IMR-90 (cell line): ENCODE measurements around the gene DCST2. TPM values are rescaled to one million over a fixed set of nuclear protein-coding genes. Genes with fewer than 3 reads are reported as not detected.

Experiments
- ATAC-seq: fragments of 200-7000 bp; cut with Tn5 transposase; 2 replicates; pipeline ENCODE4 v1.9.1; 2020; ENCODE audit warnings: low read depth, mild to moderate bottlenecking, moderate library complexity
- BruUV-seq: library from RNA; stranded (reverse); fragments of 400-500 nt; replicated peaks from 2 replicates; lab custom pipeline; 2021; lab: Mats Ljungman, UMichigan
- CTCF ChIA-PET: fragments of 300-600 bp; formaldehyde crosslinking; extraction: SDS; loops from one replicate; lab custom pipeline; 2021; ENCODE audit warnings: antibody characterized with exemption; lab: Yijun Ruan, JAX
- POLR2A ChIA-PET: fragments of 300-600 bp; sonication (Branson Sonifier 250); formaldehyde crosslinking; loops from one replicate; lab custom pipeline; 2022; ENCODE audit warnings: antibody characterized with exemption; ENCODE audit not compliant: unreplicated experiment; lab: Charles Lee
- DNase-seq: peaks from one replicate; pipeline ENCODE4 v3.0.0; 2013
- H2AFZ ChIP-seq: replicated peaks from 2 replicates; pipeline ENCODE3; 2013; ENCODE audit warnings: low read length, mild to moderate bottlenecking; ENCODE audit not compliant: poor library complexity
- H2AK5ac ChIP-seq: 2 replicates; pipeline ENCODE4 v1.6.1; 2013; ENCODE audit warnings: low read depth, low read length, inconsistent platforms
- H2AK9ac ChIP-seq: replicated peaks from 2 replicates; pipeline ENCODE3; 2013; ENCODE audit warnings: mild to moderate bottlenecking, low read depth, low read length, moderate library complexity; ENCODE audit not compliant: poor library complexity
- H2BK120ac ChIP-seq: 2 replicates; pipeline ENCODE4 v1.6.1; 2013; ENCODE audit warnings: low read depth, low read length, inconsistent platforms
- H2BK15ac ChIP-seq: 3 replicates; pipeline ENCODE4 v1.6.1; 2013; ENCODE audit warnings: low read depth, low read length, inconsistent platforms
- H2BK20ac ChIP-seq: 2 replicates; pipeline ENCODE4 v1.6.1; 2013; ENCODE audit warnings: low read depth, mild to moderate bottlenecking, inconsistent platforms, low read length, moderate library complexity
- H2BK5ac ChIP-seq: 2 replicates; pipeline ENCODE4 v1.6.1; 2013; ENCODE audit warnings: mild to moderate bottlenecking, low read depth, low read length, inconsistent platforms; ENCODE audit not compliant: poor library complexity, severe bottlenecking
- H3K14ac ChIP-seq: replicated peaks from 2 replicates; pipeline ENCODE4 v1.6.1; 2013; ENCODE audit warnings: low read depth, low read length, inconsistent platforms
- H3K18ac ChIP-seq: 2 replicates; pipeline ENCODE4 v1.6.1; 2013; ENCODE audit warnings: low read depth, low read length, control low read depth
- H3K23ac ChIP-seq: 2 replicates; pipeline ENCODE4 v1.6.1; 2013; ENCODE audit warnings: low read depth, low read length, inconsistent platforms
- H3K27ac ChIP-seq: 2 replicates; pipeline ENCODE4 v1.5.1; 2013; ENCODE audit warnings: mild to moderate bottlenecking, control low read depth, low read length; ENCODE audit not compliant: insufficient read depth
- H3K27me3 ChIP-seq: 2 replicates; pipeline ENCODE4 v1.6.1; 2013; ENCODE audit warnings: low read length; ENCODE audit not compliant: control insufficient read depth, insufficient read depth
- H3K36me3 ChIP-seq: 2 replicates; pipeline ENCODE4 v1.6.1; 2013; ENCODE audit warnings: low read length, mixed read lengths; ENCODE audit not compliant: control insufficient read depth, insufficient read depth
- H3K4ac ChIP-seq: 2 replicates; pipeline ENCODE4 v1.6.1; 2013; ENCODE audit warnings: low read depth, low read length, inconsistent platforms
- H3K4me1 ChIP-seq: 2 replicates; pipeline ENCODE4 v1.6.1; 2013; ENCODE audit warnings: low read length, mixed read lengths; ENCODE audit not compliant: control insufficient read depth, insufficient read depth
- H3K4me2 ChIP-seq: 2 replicates; pipeline ENCODE4 v1.6.1; 2013; ENCODE audit warnings: low read depth, mild to moderate bottlenecking, control low read depth, low read length, moderate library complexity
- H3K4me3 ChIP-seq: 2 replicates; pipeline ENCODE4 v1.5.1; 2013; ENCODE audit warnings: low read depth, mild to moderate bottlenecking, control low read depth, low read length, moderate library complexity; ENCODE audit not compliant: insufficient read depth
- H3K56ac ChIP-seq: 2 replicates; pipeline ENCODE4 v1.6.1; 2013; ENCODE audit warnings: low read length, inconsistent platforms; ENCODE audit not compliant: insufficient read depth; ENCODE audit errors: extremely low read depth
- H3K79me1 ChIP-seq, 2 experiments: 2 replicates each; pipeline ENCODE4 v1.6.1; 2013; ENCODE audit warnings: low read length in 2 of 2, inconsistent platforms in 1 of 2, low read depth in 1 of 2
- H3K9ac ChIP-seq: 2 replicates; pipeline ENCODE4 v1.6.1; 2013; ENCODE audit warnings: low read depth, low read length, control low read depth
- H3K9me1 ChIP-seq: 2 replicates; pipeline ENCODE4 v1.6.1; 2013; ENCODE audit warnings: low read length, inconsistent platforms; ENCODE audit not compliant: insufficient read depth
- H3K9me3 ChIP-seq: 2 replicates; pipeline ENCODE4 v1.6.1; 2013; ENCODE audit warnings: low read length; ENCODE audit not compliant: control insufficient read depth, insufficient read depth
- H4K20me1 ChIP-seq: 2 replicates; pipeline ENCODE4 v1.6.1; 2013; ENCODE audit warnings: low read length, inconsistent platforms; ENCODE audit not compliant: insufficient read depth
- H4K5ac ChIP-seq: 2 replicates; pipeline ENCODE4 v1.6.1; 2013; ENCODE audit warnings: mild to moderate bottlenecking, low read depth, low read length, control low read depth
- H4K8ac ChIP-seq, 2 experiments: 2 replicates each; pipeline ENCODE4 v1.6.1; 2013; ENCODE audit warnings: low read depth in 2 of 2, low read length in 2 of 2, control low read depth in 1 of 2, inconsistent platforms in 1 of 2
- H4K91ac ChIP-seq: 2 replicates; pipeline ENCODE4 v1.6.1; 2013; ENCODE audit warnings: low read depth, low read length, inconsistent platforms; ENCODE audit not compliant: insufficient read depth
- BHLHE40 ChIP-seq: fragments of 150-350 bp; IDR thresholded peaks from 2 replicates; pipeline ENCODE4 v1.6.1; 2016; ENCODE audit warnings: mild to moderate bottlenecking, low read depth, low read length
- CEBPB ChIP-seq: IDR thresholded peaks from 2 replicates; pipeline ENCODE4 v1.6.1; 2012; ENCODE audit warnings: low read depth, low read length, improper control_type of control experiment
- MAZ ChIP-seq: IDR thresholded peaks from 2 replicates; pipeline ENCODE4 v1.6.1; 2012; ENCODE audit warnings: low read depth, mild to moderate bottlenecking, low read length, improper control_type of control experiment, moderate library complexity, borderline replicate concordance
- MXI1 ChIP-seq: IDR thresholded peaks from 2 replicates; pipeline ENCODE4 v1.6.1; 2012; ENCODE audit warnings: low read depth, mild to moderate bottlenecking, low read length, moderate library complexity, borderline replicate concordance
- RCOR1 ChIP-seq: IDR thresholded peaks from 2 replicates; pipeline ENCODE4 v1.6.1; 2012; ENCODE audit warnings: mild to moderate bottlenecking, low read length, improper control_type of control experiment; ENCODE audit not compliant: insufficient replicate concordance
- SMC3 ChIP-seq: fragments of 150-350 bp; IDR thresholded peaks from 2 replicates; pipeline ENCODE4 v1.6.1; 2016; ENCODE audit warnings: low read depth, mild to moderate bottlenecking, antibody characterized with exemption, low read length, moderate library complexity
- USF2 ChIP-seq: fragments of 150-350 bp; IDR thresholded peaks from 2 replicates; pipeline ENCODE4 v1.6.1; 2017; ENCODE audit warnings: mild to moderate bottlenecking, antibody characterized with exemption, low read length, low read depth
- WGBS, 2 experiments: methylation state at CpG; one replicate each; pipeline versions ENCODE4 v1.1.5 to v1.1.7; 2013; ENCODE audit warnings: missing lambda C conversion rate in 2 of 2; ENCODE audit not compliant: insufficient read length in 1 of 2; ENCODE audit errors: extremely low coverage in 2 of 2; 5-methylcytosine and 5-hydroxymethylcytosine counted together
- dilution Hi-C: fragments of 300-500 bp; cut with HindIII; formaldehyde crosslinking; loops from one replicate; pipeline ENCODE4 v1.14.3; 2018; ENCODE audit warnings: low sequenced_read_pairs; ENCODE audit not compliant: unreplicated experiment
- in situ Hi-C: fragments of 300-500 bp; cut with MboI; formaldehyde crosslinking; loops from 3 replicates; pipeline ENCODE4 v1.14.3; 2019; ENCODE audit warnings: low sequenced_read_pairs, inconsistent platforms, mixed read lengths
- intact Hi-C: fragments of 100-400 bp; cut with micrococcal nuclease; formaldehyde crosslinking; loops from 2 replicates; pipeline ENCODE4 v1.10.0; 2022
- polyA plus RNA-seq, 3 experiments: library from polyadenylated mRNA; depleted of rRNA; stranded (reverse); fragments of >200 nt; gene quantifications; 2 replicates each; pipeline ENCODE4 v1.2.3, GENCODE V29; 2012; ENCODE audit warnings: low replicate concordance in 1 of 3
- total RNA-seq: library from RNA; depleted of rRNA; stranded (reverse); fragments of >200 nt; gene quantifications from 2 replicates; pipeline ENCODE4 v1.2.3, GENCODE V29; 2012
- TF ChIP-seq, protein P1 (sequence below): conservative IDR thresholded peaks from 2 replicates; pipeline ENCODE4 v1.5.1; 2012; ENCODE audit warnings: mild to moderate bottlenecking, low read depth, low read length, improper control_type of control experiment

The DCST2 gene
- total and polyA plus RNA-seq, 2 of the 4 experiments (the other 2 are of a cell fraction): 0.14 TPM; not detected in 1

DNA sequence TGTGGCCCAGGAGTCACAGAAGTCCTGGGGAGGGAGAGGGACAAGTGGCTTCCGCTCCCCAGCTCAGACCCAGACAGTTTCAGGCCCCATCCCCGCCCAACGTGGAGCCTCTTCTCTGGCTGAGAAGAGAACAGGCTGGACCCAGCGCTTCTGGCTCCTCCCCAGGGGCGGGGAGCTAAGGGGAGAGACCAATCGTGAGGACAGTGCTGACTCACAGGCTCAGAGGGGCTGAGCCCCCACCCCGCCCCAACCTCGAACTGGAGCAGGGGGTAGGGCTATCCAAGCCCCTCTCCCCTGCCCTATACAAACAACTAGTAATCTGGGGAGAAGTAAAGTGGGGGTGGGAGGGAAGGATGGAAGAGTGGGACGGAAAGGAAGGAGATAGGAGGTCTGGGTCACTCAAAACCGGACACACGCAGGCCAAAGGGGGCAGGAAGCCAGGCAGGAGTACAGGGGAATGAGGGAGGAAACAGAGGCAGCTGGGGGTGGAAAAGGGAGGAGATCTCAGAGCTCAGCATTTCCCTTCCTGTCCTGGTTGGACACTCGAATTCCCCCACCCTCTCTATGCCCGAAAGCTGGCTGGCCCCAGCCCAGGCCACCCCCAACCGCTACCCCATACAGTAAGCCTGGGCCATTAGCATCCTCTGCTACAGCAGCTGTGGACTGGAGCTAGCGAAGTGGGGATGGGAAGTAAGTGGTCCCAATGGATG is 62.8 kb downstream of the DCST2 start, which contains the start of gene SHC1 (continued):
- TF ChIP-seq RCOR1: no peak
- TF ChIP-seq BHLHE40: no peak

- peak overlapping the region; percentile 84 for H3K27ac ChIP-seq
- H3K9me3 ChIP-seq: no peaks in the 10 kb centered on the region
- no peak for ATAC-seq
- H2AFZ ChIP-seq: peak overlapping the region; percentile 18
- H2AK5ac ChIP-seq: peak overlapping the region; percentile 89
- peaks cover 14 to 61% of the 10 kb centered on the region in 2 experiments for H3K79me1 ChIP-seq
- peak overlapping the region; percentile 25; the same call in 1 of the 3 replicates for H2BK15ac ChIP-seq
- intact Hi-C loops (loop anchor here (10.0 kb wide), 1 partner anchor 205 kb away; the partner anchor contains the start of genes KRTCAP2 and TRIM46), dilution Hi-C loops (no loop called here), in situ Hi-C loops (no loop called here)
- WGBS, 2 experiments: 0% methylated on average over 1 of the region's 22 CpGs; no CpG with 5 or more reads in 1 of the 2 experiments
- H3K18ac ChIP-seq: peak overlapping the region; percentile 20; the same call in 1 of the 2 replicates
- no peak for DNase-seq
- CTCF ChIA-PET: interaction anchor here (1.3 to 2.2 kb wide), 4 partner anchors 13 to 115 kb away, joined by 4 to 9 read pairs (median 6); partner anchors contain the start of gene FLAD1
- peak overlapping the region; percentile 87 for H2BK5ac ChIP-seq
- peak overlapping the region; percentile 67 for H4K91ac ChIP-seq
- H3K9ac ChIP-seq: peak overlapping the region; percentile 87
- TF ChIP-seq CEBPB (no peak), BHLHE40 (no peak), USF2 (no peak), MXI1 (0 out of 2 replicates have a peak, but pooled peaks have one; percentile 13), MAZ (0 out of 2 replicates have a peak, but pooled peaks have one; percentile 20), SMC3 (no peak)
- TF ChIP-seq, protein P1, sequence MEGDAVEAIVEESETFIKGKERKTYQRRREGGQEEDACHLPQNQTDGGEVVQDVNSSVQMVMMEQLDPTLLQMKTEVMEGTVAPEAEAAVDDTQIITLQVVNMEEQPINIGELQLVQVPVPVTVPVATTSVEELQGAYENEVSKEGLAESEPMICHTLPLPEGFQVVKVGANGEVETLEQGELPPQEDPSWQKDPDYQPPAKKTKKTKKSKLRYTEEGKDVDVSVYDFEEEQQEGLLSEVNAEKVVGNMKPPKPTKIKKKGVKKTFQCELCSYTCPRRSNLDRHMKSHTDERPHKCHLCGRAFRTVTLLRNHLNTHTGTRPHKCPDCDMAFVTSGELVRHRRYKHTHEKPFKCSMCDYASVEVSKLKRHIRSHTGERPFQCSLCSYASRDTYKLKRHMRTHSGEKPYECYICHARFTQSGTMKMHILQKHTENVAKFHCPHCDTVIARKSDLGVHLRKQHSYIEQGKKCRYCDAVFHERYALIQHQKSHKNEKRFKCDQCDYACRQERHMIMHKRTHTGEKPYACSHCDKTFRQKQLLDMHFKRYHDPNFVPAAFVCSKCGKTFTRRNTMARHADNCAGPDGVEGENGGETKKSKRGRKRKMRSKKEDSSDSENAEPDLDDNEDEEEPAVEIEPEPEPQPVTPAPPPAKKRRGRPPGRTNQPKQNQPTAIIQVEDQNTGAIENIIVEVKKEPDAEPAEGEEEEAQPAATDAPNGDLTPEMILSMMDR: no peak
- POLR2A ChIA-PET: interaction anchor here (0.9 to 2.0 kb wide), 2 partner anchors 9 to 14 kb away, joined by 3 to 17 read pairs; partner anchors contain the start of genes PBXIP1 and PYGO2
- H3K4me3 ChIP-seq: peak overlapping the region; percentile 65
- peaks cover 18% of the 10 kb centered on the region for H3K4me1 ChIP-seq
- H4K5ac ChIP-seq: 0 out of 2 replicates have a peak overlapping the region, but pooled peaks have one; percentile 2
- peak overlapping the region; percentile 83 for H3K56ac ChIP-seq
- H2BK20ac ChIP-seq: no peak overlapping the region
- H4K8ac ChIP-seq: peak overlapping the region in 1 of 2 experiments; percentile 64; a peak in 3 of 4 replicates
- peak overlapping the region; percentile 95 for H3K14ac ChIP-seq
- H2BK120ac ChIP-seq: peak overlapping the region; percentile 39; the same call in 1 of the 2 replicates
- H3K36me3 ChIP-seq: peaks cover 33% of the 10 kb centered on the region
- peak overlapping the region; percentile 92 for H3K4ac ChIP-seq
- peak overlapping the region; percentile 88 for H3K23ac ChIP-seq
- H2AK9ac ChIP-seq: peak overlapping the region; percentile 99
- peaks cover 7% of the 10 kb centered on the region for H3K9me1 ChIP-seq
- BruUV-seq: no TSS peak
- peak overlapping the region; percentile 97 for H3K4me2 ChIP-seq
- no peaks in the 10 kb centered on the region for H3K27me3 ChIP-seq
- peaks cover 42% of the 10 kb centered on the region for H4K20me1 ChIP-seq
These were observed 63.6 kb downstream of the DCST2 start for GRCh38 chr1:154969860-154970452.
